ENCODE data around the gene CYTH1. TPM values are rescaled to one million over a fixed set of nuclear protein-coding genes. Genes with fewer than 3 reads are reported as not detected.

CYTH1 gene
- total RNA-seq, 1 donor from 2014 or later: 25.0 TPM

- no peak overlapping the region for H3K4me2 ChIP-seq (ENCODE audit: low read length)
- H3K4me1 ChIP-seq (ENCODE audit: insufficient read depth, low read length): no peaks in the 10 kb centered on the region
- H3K36me3 ChIP-seq (ENCODE audit: insufficient read depth, low read length): no peaks in the 10 kb centered on the region
- no peak overlapping the region for H3K27ac ChIP-seq (ENCODE audit: low read depth, low read length)
- no peaks in the 10 kb centered on the region for H3K27me3 ChIP-seq (ENCODE audit: insufficient read depth, low read length)
- no peaks in the 10 kb centered on the region for H3K27me3 Mint-ChIP-seq (ENCODE audit: low read depth, unreplicated experiment)
- no peak for TF ChIP-seq CTCF (IDR thresholded peaks at IDR 0.05; ENCODE audit: insufficient read depth, low read depth, low read length)
- TF ChIP-seq EZH2 (IDR thresholded peaks at IDR 0.05; ENCODE audit: insufficient read depth, low read length): no peak
- no peaks in the 10 kb centered on the region for H3K36me3 Mint-ChIP-seq (ENCODE audit: low read depth, unreplicated experiment)
- H3K4me3 ChIP-seq (ENCODE audit: insufficient read depth, low read depth, low read length): no peak overlapping the region
- DNase-seq (ENCODE audit: low read depth) (no peak), FAIRE-seq (no peak)
- peaks cover 10% of the 10 kb centered on the region for H3K4me1 Mint-ChIP-seq (ENCODE audit: low read depth, unreplicated experiment)
- H3K9ac ChIP-seq (ENCODE audit: low read length): no peak overlapping the region
- H4K20me1 ChIP-seq (ENCODE audit: insufficient read depth, low read length): peaks cover 39% of the 10 kb centered on the region
- peaks cover 67% of the 10 kb centered on the region for H3K79me2 ChIP-seq (ENCODE audit: insufficient read depth, low read length)
- no peak overlapping the region for H2AFZ ChIP-seq (ENCODE audit: low read depth, low read length)
- no peaks in the 10 kb centered on the region for H3K9me3 Mint-ChIP-seq (ENCODE audit: unreplicated experiment)
- H3K9me3 ChIP-seq (ENCODE audit: insufficient read depth, low read depth, low read length): no peaks in the 10 kb centered on the region
- no peak overlapping the region for H3K27ac Mint-ChIP-seq (ENCODE audit: unreplicated experiment)
- no peak overlapping the region for H3K4me3 Mint-ChIP-seq (ENCODE audit: unreplicated experiment)
Observed at GRCh38 chr17:78777881-78778280, 4.2 kb downstream of the CYTH1 start.

GRCh38 chr17:78774956-78775571 is 7.0 kb downstream of the CYTH1 start:
- no peak overlapping the region for H3K27ac ChIP-seq (ENCODE audit: low read depth, low read length)
- Mint-ChIP-seq H3K4me1 (ENCODE audit: low read depth, unreplicated experiment) (peaks cover 10% of the 10 kb centered on the region), H3K36me3 (ENCODE audit: low read depth, unreplicated experiment) (peaks cover 6% of the 10 kb centered on the region), H3K27me3 (ENCODE audit: low read depth, unreplicated experiment) (no peaks in the 10 kb centered on the region), H3K27ac (ENCODE audit: unreplicated experiment) (no peak overlapping the region), H3K9me3 (ENCODE audit: unreplicated experiment) (no peaks in the 10 kb centered on the region), H3K4me3 (ENCODE audit: unreplicated experiment) (no peak overlapping the region)
- DNase-seq (ENCODE audit: low read depth): no peak
- H3K4me2 ChIP-seq (ENCODE audit: low read length): no peak overlapping the region
- peaks cover 70% of the 10 kb centered on the region for H3K79me2 ChIP-seq (ENCODE audit: insufficient read depth, low read length)
- FAIRE-seq: no peak
- TF ChIP-seq CTCF (IDR thresholded peaks at IDR 0.05; ENCODE audit: insufficient read depth, low read depth, low read length) (no peak), EZH2 (IDR thresholded peaks at IDR 0.05; ENCODE audit: insufficient read depth, low read length) (no peak)
- H4K20me1 ChIP-seq (ENCODE audit: insufficient read depth, low read length): peaks cover 47% of the 10 kb centered on the region
- no peaks in the 10 kb centered on the region for H3K4me1 ChIP-seq (ENCODE audit: insufficient read depth, low read length)
- no peak overlapping the region for H3K9ac ChIP-seq (ENCODE audit: low read length)
- H2AFZ ChIP-seq (ENCODE audit: low read depth, low read length): no peak overlapping the region
- H3K36me3 ChIP-seq (ENCODE audit: insufficient read depth, low read length): no peaks in the 10 kb centered on the region
- no peaks in the 10 kb centered on the region for H3K27me3 ChIP-seq (ENCODE audit: insufficient read depth, low read length)
- H3K9me3 ChIP-seq (ENCODE audit: insufficient read depth, low read depth, low read length): no peaks in the 10 kb centered on the region
- H3K4me3 ChIP-seq (ENCODE audit: insufficient read depth, low read depth, low read length): no peak overlapping the region

GRCh38 chr17:78774453-78774852 is 7.6 kb downstream of the CYTH1 start:
- no peak for FAIRE-seq
- H3K27ac ChIP-seq (ENCODE audit: low read depth, low read length): no peak overlapping the region
- no peak overlapping the region for H2AFZ ChIP-seq (ENCODE audit: low read depth, low read length)
- H3K9me3 ChIP-seq (ENCODE audit: insufficient read depth, low read depth, low read length): no peaks in the 10 kb centered on the region
- H4K20me1 ChIP-seq (ENCODE audit: insufficient read depth, low read length): peaks cover 45% of the 10 kb centered on the region
- no peak overlapping the region for H3K4me3 ChIP-seq (ENCODE audit: insufficient read depth, low read depth, low read length)
- Mint-ChIP-seq H3K27me3 (ENCODE audit: low read depth, unreplicated experiment) (no peaks in the 10 kb centered on the region), H3K27ac (ENCODE audit: unreplicated experiment) (no peak overlapping the region), H3K9me3 (ENCODE audit: unreplicated experiment) (no peaks in the 10 kb centered on the region), H3K4me1 (ENCODE audit: low read depth, unreplicated experiment) (peaks cover 9% of the 10 kb centered on the region), H3K36me3 (ENCODE audit: low read depth, unreplicated experiment) (peaks cover 6% of the 10 kb centered on the region), H3K4me3 (ENCODE audit: unreplicated experiment) (no peak overlapping the region)
- no peak overlapping the region for H3K9ac ChIP-seq (ENCODE audit: low read length)
- peaks cover 67% of the 10 kb centered on the region for H3K79me2 ChIP-seq (ENCODE audit: insufficient read depth, low read length)
- no peak overlapping the region for H3K4me2 ChIP-seq (ENCODE audit: low read length)
- TF ChIP-seq EZH2 (IDR thresholded peaks at IDR 0.05; ENCODE audit: insufficient read depth, low read length) (no peak), CTCF (IDR thresholded peaks at IDR 0.05; ENCODE audit: insufficient read depth, low read depth, low read length) (no peak)
- H3K27me3 ChIP-seq (ENCODE audit: insufficient read depth, low read length): no peaks in the 10 kb centered on the region
- no peaks in the 10 kb centered on the region for H3K36me3 ChIP-seq (ENCODE audit: insufficient read depth, low read length)
- H3K4me1 ChIP-seq (ENCODE audit: insufficient read depth, low read length): no peaks in the 10 kb centered on the region
- DNase-seq (ENCODE audit: low read depth): no peak

Data from astrocyte (in vitro differentiated cells and primary cell).